Activated CD8-positive, alpha-beta T cell treated with anti-CD3 and anti-CD28 coated beads for 36 hours (primary cell): Measurements from ENCODE around the gene TTC28. TPM values are rescaled to one million over a fixed set of nuclear protein-coding genes. Genes with fewer than 3 reads are reported as not detected.
"Not testable (repeated sequence)": the region's sequence is repeated elsewhere in the genome, so short reads cannot be mapped to it uniquely, and the experiment has no call there.

ENCODE experiments used
- ATAC-seq: fragments of 200-7000 bp; cut with Tn5 transposase; one replicate; pipeline ENCODE4 v1.10.0; 2021; ENCODE audit warnings: mild to moderate bottlenecking, moderate library complexity
- CTCF ChIA-PET: fragments of 350-600 bp; sonication (Branson Sonifier 250); formaldehyde crosslinking; loops from one replicate; lab custom pipeline; 2021; ENCODE audit warnings: antibody characterized with exemption; lab: Charles Lee
- POLR2A ChIA-PET: fragments of 350-600 bp; sonication (Branson Sonifier 250); formaldehyde crosslinking; loops from one replicate; lab custom pipeline; 2021; ENCODE audit warnings: antibody characterized with exemption; lab: Charles Lee
- DNase-seq: peaks from one replicate; pipeline ENCODE4 v3.0.0-alpha.2; 2020
- H3K27ac Mint-ChIP-seq: one replicate; pipeline ENCODE4 v1.8.0; 2021; ENCODE audit warnings: mild to moderate bottlenecking, mixed read lengths
- H3K27me3 Mint-ChIP-seq: one replicate; pipeline ENCODE4 v1.8.0; 2021; ENCODE audit warnings: mixed read lengths
- H3K36me3 Mint-ChIP-seq: one replicate; pipeline ENCODE4 v1.8.0; 2021; ENCODE audit warnings: low read depth, mixed read lengths
- H3K4me1 Mint-ChIP-seq: one replicate; pipeline ENCODE4 v1.8.0; 2021; ENCODE audit warnings: low read depth, mixed read lengths
- H3K4me3 Mint-ChIP-seq: one replicate; pipeline ENCODE4 v1.8.0; 2021; ENCODE audit warnings: mild to moderate bottlenecking, moderate library complexity, mixed read lengths
- H3K9me3 Mint-ChIP-seq: one replicate; pipeline ENCODE4 v1.8.0; 2021; ENCODE audit warnings: mixed read lengths
- intact Hi-C: fragments of 100-400 bp; cut with micrococcal nuclease; formaldehyde crosslinking; loops from one replicate; pipeline ENCODE4 v1.10.0; 2022
- total RNA-seq, 2 experiments: library from RNA; stranded (reverse); gene quantifications; one replicate each; pipeline ENCODE4 v1.2.3, GENCODE V29; 2021
- TF ChIP-seq, protein P1 (sequence below): fragments of 200-600 bp; IDR thresholded peaks from one replicate; pipeline ENCODE4 v1.8.0; 2022; ENCODE audit warnings: antibody characterized with exemption, mild to moderate bottlenecking

TTC28 gene
- total RNA-seq, 2 experiments from 2014 or later = 0.58 to 1.9 TPM

DNA sequence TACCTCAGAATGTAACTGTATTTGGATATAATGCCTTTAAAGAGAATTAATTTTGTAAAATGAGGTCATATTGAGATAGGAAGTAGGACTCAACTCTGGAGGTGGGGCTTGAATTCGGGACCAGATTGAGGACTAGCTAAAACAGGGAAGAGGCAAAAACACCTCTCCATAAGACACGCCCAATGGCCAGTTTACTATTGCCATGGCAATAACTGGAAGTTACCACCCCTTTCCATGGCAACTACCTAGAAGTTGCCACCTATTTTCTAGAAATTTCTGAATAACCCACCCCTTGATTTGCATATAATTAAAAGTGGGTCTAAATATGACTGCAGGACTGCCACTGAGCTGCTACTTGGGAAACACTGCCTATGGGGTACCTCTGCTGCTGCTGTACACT is 206.4 kb downstream of the TTC28 start:
- ATAC-seq (no peak), DNase-seq (no peak)
- Mint-ChIP-seq H3K27ac (no peak overlapping the region), H3K9me3 (no peaks in the 10 kb centered on the region), H3K4me1 (no peaks in the 10 kb centered on the region), H3K4me3 (no peak overlapping the region), H3K27me3 (peaks cover 12% of the 10 kb centered on the region), H3K36me3 (no peaks in the 10 kb centered on the region)
- intact Hi-C loops = no loop called here
- CTCF ChIA-PET = no interaction called here
- TF ChIP-seq, protein P1, sequence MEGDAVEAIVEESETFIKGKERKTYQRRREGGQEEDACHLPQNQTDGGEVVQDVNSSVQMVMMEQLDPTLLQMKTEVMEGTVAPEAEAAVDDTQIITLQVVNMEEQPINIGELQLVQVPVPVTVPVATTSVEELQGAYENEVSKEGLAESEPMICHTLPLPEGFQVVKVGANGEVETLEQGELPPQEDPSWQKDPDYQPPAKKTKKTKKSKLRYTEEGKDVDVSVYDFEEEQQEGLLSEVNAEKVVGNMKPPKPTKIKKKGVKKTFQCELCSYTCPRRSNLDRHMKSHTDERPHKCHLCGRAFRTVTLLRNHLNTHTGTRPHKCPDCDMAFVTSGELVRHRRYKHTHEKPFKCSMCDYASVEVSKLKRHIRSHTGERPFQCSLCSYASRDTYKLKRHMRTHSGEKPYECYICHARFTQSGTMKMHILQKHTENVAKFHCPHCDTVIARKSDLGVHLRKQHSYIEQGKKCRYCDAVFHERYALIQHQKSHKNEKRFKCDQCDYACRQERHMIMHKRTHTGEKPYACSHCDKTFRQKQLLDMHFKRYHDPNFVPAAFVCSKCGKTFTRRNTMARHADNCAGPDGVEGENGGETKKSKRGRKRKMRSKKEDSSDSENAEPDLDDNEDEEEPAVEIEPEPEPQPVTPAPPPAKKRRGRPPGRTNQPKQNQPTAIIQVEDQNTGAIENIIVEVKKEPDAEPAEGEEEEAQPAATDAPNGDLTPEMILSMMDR = no peak
- POLR2A ChIA-PET = no interaction called here

DNA sequence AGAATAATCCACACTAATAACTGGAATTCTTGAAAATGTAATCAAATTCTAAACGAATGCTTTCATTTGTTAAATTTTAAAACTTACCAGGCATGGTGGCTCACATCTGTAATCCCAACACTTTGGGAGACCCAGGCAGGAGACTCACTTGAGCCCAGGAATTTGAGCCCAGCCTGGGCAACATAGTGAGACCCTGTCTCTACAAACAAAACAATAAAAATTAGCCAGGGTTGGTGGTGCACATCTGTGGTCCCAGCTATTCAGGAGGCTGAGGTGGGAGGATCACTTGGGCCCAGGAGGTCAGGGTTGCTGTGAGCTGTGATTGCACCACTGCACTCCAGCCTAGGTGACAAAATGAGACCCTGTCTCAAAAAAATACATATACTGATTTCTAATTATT is 212.6 kb downstream of the TTC28 start:
- H3K4me1 Mint-ChIP-seq, CTCF ChIA-PET, H3K36me3 Mint-ChIP-seq, ATAC-seq, H3K9me3 Mint-ChIP-seq, POLR2A ChIA-PET, H3K27ac Mint-ChIP-seq, intact Hi-C loops, H3K4me3 Mint-ChIP-seq, DNase-seq: not testable (repeated sequence)
- H3K27me3 Mint-ChIP-seq = peaks cover 11% of the 10 kb centered on the region

DNA sequence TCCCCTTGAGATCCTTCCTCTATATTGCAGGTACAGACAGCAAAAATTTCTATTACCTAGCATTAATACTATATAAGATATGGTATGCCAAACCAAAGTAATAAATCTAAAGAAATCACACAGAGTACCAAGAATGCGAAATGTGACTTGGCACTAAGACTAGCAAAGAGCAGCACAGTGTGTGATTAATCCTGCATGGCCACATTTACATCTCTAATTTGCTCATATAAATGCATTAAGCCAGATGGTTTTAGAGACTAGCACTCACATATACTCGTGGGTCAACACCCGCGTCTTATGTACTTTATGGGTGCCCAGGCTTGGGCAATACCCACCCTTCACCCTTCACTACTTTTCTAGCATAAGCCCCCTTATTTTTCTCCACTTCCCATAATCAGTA is 213.2 kb downstream of the TTC28 start:
- TF ChIP-seq, protein P1 = no peak
- Mint-ChIP-seq H3K4me1 (no peaks in the 10 kb centered on the region), H3K36me3 (no peaks in the 10 kb centered on the region), H3K4me3 (no peak overlapping the region), H3K27me3 (peaks cover 11% of the 10 kb centered on the region), H3K9me3 (no peaks in the 10 kb centered on the region), H3K27ac (no peak overlapping the region)
- POLR2A ChIA-PET = no interaction called here
- intact Hi-C loops = no loop called here
- no peak for DNase-seq
- CTCF ChIA-PET = no interaction called here
- no peak for ATAC-seq

DNA sequence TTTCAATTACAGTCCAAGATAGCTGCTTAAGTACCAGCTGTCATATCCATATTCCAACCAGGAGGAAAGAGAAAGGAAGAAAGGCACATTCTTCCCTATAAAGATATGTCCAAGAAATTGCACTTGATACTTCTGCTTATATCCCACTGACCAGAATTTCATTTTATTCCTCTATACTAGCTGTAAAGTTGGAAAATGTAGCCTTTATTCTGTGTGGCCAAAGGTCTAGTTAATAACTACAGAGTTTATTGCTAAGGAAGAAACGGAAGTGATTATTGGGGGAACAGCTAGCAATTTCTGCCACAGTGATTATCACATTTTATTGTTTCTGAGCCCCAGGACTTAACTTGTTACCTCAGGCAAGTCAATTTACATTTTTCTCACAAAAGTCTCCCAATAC is 213.8 kb downstream of the TTC28 start:
- CTCF ChIA-PET = no interaction called here
- TF ChIP-seq, protein P1 = no peak
- no peaks in the 10 kb centered on the region for H3K9me3 Mint-ChIP-seq
- POLR2A ChIA-PET = no interaction called here
- DNase-seq = no peak
- H3K4me3 Mint-ChIP-seq = no peak overlapping the region
- intact Hi-C loops = no loop called here
- ATAC-seq = no peak
- H3K36me3 Mint-ChIP-seq = no peaks in the 10 kb centered on the region
- H3K27me3 Mint-ChIP-seq = peaks cover 11% of the 10 kb centered on the region
- no peak overlapping the region for H3K27ac Mint-ChIP-seq
- H3K4me1 Mint-ChIP-seq = no peaks in the 10 kb centered on the region

DNA sequence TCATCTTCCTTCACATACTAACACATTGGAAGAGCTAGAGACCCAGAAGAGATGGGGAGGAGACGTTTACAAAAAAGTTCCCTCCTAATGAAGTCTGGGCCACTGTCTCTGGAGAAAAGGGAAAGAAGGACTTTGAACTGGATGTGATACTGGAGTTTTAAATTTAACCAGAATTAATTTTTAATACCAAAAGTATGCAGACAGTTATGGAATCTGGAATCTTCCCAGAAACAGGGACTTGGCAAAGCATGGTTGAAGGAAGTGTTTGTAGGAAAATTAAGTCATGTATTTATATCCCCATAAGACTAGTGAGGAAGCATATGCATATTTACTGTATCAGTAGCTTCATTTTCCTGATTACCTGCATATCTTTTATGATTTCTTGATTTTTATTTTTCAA is 215.5 kb downstream of the TTC28 start:
- DNase-seq (no peak), ATAC-seq (no peak)
- Mint-ChIP-seq H3K27ac (no peak overlapping the region), H3K4me3 (no peak overlapping the region), H3K9me3 (no peaks in the 10 kb centered on the region), H3K4me1 (no peaks in the 10 kb centered on the region), H3K27me3 (peaks cover 6% of the 10 kb centered on the region), H3K36me3 (no peaks in the 10 kb centered on the region)
- TF ChIP-seq, protein P1 = no peak
- ChIA-PET CTCF (no interaction called here), POLR2A (interaction anchor here (0.6 kb wide), 1 partner anchor 284 kb away, joined by 3 read pairs; no protein-coding TSS in a partner anchor)
- intact Hi-C loops = no loop called here

DNA sequence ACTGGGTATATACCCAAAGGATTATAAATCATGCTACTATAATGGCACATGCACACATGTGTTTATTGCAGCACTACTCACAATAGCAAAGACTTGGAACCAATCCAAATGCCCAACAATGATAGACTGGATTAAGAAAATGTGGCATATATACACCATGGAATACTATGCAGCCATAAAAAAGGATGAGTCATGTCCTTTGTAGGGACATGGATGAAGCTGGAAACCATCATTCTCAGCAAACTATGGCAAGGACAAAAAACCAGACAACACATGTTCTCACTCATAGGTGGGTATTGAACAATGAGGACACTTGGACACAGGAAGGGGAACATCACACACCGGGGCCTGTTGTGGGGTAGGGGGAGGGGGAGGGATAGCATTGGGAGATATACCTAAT is 216.2 kb downstream of the TTC28 start:
- CTCF ChIA-PET, POLR2A ChIA-PET, H3K4me3 Mint-ChIP-seq, H3K27me3 Mint-ChIP-seq, H3K9me3 Mint-ChIP-seq, H3K27ac Mint-ChIP-seq, H3K36me3 Mint-ChIP-seq, ATAC-seq, H3K4me1 Mint-ChIP-seq, intact Hi-C loops, DNase-seq: not testable (repeated sequence)
